ENCODE measurements around the gene THSD7B.

GRCh38 chr2:137237055-137237454, 471.7 kb downstream of the THSD7B start:
- no peak for TF ChIP-seq CTCF (IDR thresholded peaks at IDR 0.05)
- no peak for TF ChIP-seq POLR2A (IDR thresholded peaks at IDR 0.05)
